SK-N-SH (cell line): ENCODE data around the gene GRIP2.

Experiments
- CHD2 ChIP-seq: fragments of 150-350 bp; IDR thresholded peaks from 2 replicates; pipeline ENCODE4 v1.6.1; 2018; ENCODE audit warnings: low read length; ENCODE audit not compliant: partially characterized antibody
- RFX5 ChIP-seq: IDR thresholded peaks from 2 replicates; pipeline ENCODE4 v1.6.1; 2012; ENCODE audit warnings: mild to moderate bottlenecking, improper control_type of control experiment, low read length
- SIN3A ChIP-seq: IDR thresholded peaks from 2 replicates; pipeline ENCODE4 v1.6.1; 2012; ENCODE audit warnings: low read depth, mild to moderate bottlenecking, low read length, moderate library complexity, borderline replicate concordance
- TAF1 ChIP-seq: IDR thresholded peaks from 2 replicates; pipeline ENCODE4 v1.6.1; 2012; ENCODE audit warnings: low read depth, mild to moderate bottlenecking, low read length, moderate library complexity, borderline replicate concordance
- TEAD4 ChIP-seq: IDR thresholded peaks from 2 replicates; pipeline ENCODE4 v1.4.0; 2012; ENCODE audit warnings: mild to moderate bottlenecking, borderline replicate concordance; ENCODE audit not compliant: insufficient read depth
- YY1 ChIP-seq: IDR thresholded peaks from 2 replicates; pipeline ENCODE4 v1.4.0; 2012; ENCODE audit warnings: low read depth, mild to moderate bottlenecking
- TF ChIP-seq, protein P1 (sequence below): IDR thresholded peaks from 2 replicates; pipeline ENCODE4 v1.4.0; 2012; ENCODE audit warnings: low read depth
- TF ChIP-seq, protein P2 (sequence below): fragments of 200-600 bp; sonication (generic); IDR thresholded peaks from 2 replicates; pipeline ENCODE4 v1.6.1; 2017; ENCODE audit warnings: antibody characterized with exemption, mild to moderate bottlenecking, moderate library complexity

DNA sequence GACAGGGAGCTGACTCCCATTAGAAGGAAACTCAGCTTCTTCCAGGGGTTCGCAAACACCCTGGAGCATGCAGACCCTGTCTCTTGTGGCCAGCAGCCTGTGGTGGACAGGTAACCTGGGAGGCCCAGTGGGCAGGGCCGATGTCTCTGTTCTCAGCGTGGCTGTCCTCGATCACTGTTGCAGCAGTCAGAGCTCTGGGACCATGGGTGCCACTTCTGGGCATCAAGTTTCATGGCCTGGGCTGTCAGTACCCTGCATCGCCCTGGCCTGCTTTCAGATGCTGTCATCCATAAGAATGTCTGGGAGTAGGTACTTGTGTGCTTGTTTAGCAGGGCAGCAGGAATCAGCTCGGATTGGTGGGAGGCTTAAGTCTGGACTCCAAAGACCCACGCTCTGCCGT, 83.3 kb downstream of the GRIP2 start:
- TF ChIP-seq SIN3A (no peak), CHD2 (no peak), TAF1 (no peak), TEAD4 (no peak), YY1 (no peak), RFX5 (no peak)
- TF ChIP-seq, protein P1, sequence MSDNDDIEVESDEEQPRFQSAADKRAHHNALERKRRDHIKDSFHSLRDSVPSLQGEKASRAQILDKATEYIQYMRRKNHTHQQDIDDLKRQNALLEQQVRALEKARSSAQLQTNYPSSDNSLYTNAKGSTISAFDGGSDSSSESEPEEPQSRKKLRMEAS: no peak
- TF ChIP-seq, protein P2, sequence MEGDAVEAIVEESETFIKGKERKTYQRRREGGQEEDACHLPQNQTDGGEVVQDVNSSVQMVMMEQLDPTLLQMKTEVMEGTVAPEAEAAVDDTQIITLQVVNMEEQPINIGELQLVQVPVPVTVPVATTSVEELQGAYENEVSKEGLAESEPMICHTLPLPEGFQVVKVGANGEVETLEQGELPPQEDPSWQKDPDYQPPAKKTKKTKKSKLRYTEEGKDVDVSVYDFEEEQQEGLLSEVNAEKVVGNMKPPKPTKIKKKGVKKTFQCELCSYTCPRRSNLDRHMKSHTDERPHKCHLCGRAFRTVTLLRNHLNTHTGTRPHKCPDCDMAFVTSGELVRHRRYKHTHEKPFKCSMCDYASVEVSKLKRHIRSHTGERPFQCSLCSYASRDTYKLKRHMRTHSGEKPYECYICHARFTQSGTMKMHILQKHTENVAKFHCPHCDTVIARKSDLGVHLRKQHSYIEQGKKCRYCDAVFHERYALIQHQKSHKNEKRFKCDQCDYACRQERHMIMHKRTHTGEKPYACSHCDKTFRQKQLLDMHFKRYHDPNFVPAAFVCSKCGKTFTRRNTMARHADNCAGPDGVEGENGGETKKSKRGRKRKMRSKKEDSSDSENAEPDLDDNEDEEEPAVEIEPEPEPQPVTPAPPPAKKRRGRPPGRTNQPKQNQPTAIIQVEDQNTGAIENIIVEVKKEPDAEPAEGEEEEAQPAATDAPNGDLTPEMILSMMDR: no peak
